NK-92 treated with Interleukin-12 subunit alpha and Interleukin-12 subunit beta, amount 100 ng/mL, for 24 hours (cell line): Measurements from ENCODE around the gene ENDOV.

Experiments
- DNase-seq: peaks from one replicate; lab custom pipeline; 2025; lab: John Stamatoyannopoulos, UW

Gene ENDOV

GRCh38 chr17:80431246-80432195, 16.6 kb downstream of the ENDOV start:
- DNase-seq, result no peak

- no peak for DNase-seq
Measured at GRCh38 chr17:80432350-80432955, 17.5 kb downstream of the ENDOV start.

- DNase-seq, result no peak
Measured at GRCh38 chr17:80432961-80433550, 18.1 kb downstream of the ENDOV start.

- no peak for DNase-seq
Measured at GRCh38 chr17:80433916-80434666, 19.1 kb downstream of the ENDOV start.

- DNase-seq, result no peak
Measured at GRCh38 chr17:80437532-80437931, 22.6 kb downstream of the ENDOV start.

GRCh38 chr17:80438806-80439205, 23.8 kb downstream of the ENDOV start:
- no peak for DNase-seq

GRCh38 chr17:80439499-80439898, 24.5 kb downstream of the ENDOV start:
- no peak for DNase-seq

GRCh38 chr17:80441133-80441578, 26.2 kb downstream of the ENDOV start:
- DNase-seq, result no peak

GRCh38 chr17:80441598-80442322, 26.8 kb downstream of the ENDOV start:
- no peak for DNase-seq

GRCh38 chr17:80442323-80442659, 27.3 kb downstream of the ENDOV start:
- no peak for DNase-seq

- no peak for DNase-seq
Measured at GRCh38 chr17:80442764-80443163, 27.8 kb downstream of the ENDOV start.

GRCh38 chr17:80443498-80443897, 28.5 kb downstream of the ENDOV start:
- DNase-seq, result no peak

- DNase-seq, result no peak
Measured at GRCh38 chr17:80443916-80444643, 29.1 kb downstream of the ENDOV start.

- no peak for DNase-seq
Measured at GRCh38 chr17:80444644-80444979, 29.6 kb downstream of the ENDOV start.

- no peak for DNase-seq
Measured at GRCh38 chr17:80445007-80445725, 30.2 kb downstream of the ENDOV start.

GRCh38 chr17:80445726-80446110, 30.8 kb downstream of the ENDOV start:
- no peak for DNase-seq

- no peak for DNase-seq
Measured at GRCh38 chr17:80446645-80447405, 31.9 kb downstream of the ENDOV start.

- no peak for DNase-seq
Measured at GRCh38 chr17:80447790-80448189, 32.8 kb downstream of the ENDOV start.

GRCh38 chr17:80449194-80449929, 34.4 kb downstream of the ENDOV start:
- no peak for DNase-seq
